Fibroblast of lung (primary cell): ENCODE results near the gene ARL16.

ENCODE experiments used
- CTCF ChIP-seq, 2 donors: IDR thresholded peaks in 1 of 2; conservative IDR thresholded peaks in 1 of 2; 1 replicate in 1 of 2; 2 replicates in 1 of 2; pipeline ENCODE4 v1.5.1; 2011 to 2012; ENCODE audit warnings: low read length in 2 of 2, control low read depth in 1 of 2, inconsistent platforms in 1 of 2, low read depth in 1 of 2, mild to moderate bottlenecking in 1 of 2
- EZH2 ChIP-seq: IDR thresholded peaks from 2 replicates; pipeline ENCODE4 v1.5.1; 2012; ENCODE audit warnings: low read length, control low read depth, mild to moderate bottlenecking; ENCODE audit errors: missing control alignments

DNA sequence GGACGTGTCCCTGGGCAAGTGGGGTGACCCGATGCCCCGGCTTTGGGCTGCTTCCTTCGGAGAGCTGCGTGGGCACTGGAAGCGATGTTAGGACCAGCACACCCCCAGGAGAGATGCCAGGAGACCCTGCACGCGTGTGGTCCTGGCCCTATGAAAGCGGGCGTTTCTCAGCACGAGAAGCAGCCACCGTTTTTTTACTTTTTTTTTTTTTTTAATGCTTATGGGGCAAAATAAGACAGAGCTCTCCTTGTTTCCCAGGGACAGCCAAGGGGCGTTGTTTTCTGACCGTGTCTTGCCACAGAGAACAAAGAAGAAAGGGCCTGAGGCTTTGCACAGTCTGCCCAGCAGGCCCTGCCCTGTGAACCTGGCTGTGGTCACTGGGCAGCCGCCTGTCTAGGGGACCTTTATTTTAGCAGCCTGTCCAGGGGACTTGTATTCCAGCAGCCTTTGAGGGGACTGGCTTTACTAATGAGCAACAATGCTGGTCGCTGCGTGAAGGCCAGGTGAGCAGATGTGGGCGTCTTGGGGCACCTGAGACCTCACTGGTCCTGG lies 29.5 kb upstream of the ARL16 start:
- TF ChIP-seq CTCF (conservative IDR thresholded peaks at IDR 0.05 in 1 of 2, IDR thresholded peaks at IDR 0.05 in 1 of 2; ENCODE audit: low read depth in 1 of 2, low read length in 2 of 2), result no peak
- TF ChIP-seq EZH2, result no peak
